ENCODE results near the gene GALNT11. TPM values are rescaled to one million over a fixed set of nuclear protein-coding genes. Genes with fewer than 3 reads are reported as not detected.

GALNT11 gene
- polyA plus RNA-seq, 2 of the 4 experiments (the other 2 are of a cell fraction) = 27.4 to 44.3 TPM

DNA sequence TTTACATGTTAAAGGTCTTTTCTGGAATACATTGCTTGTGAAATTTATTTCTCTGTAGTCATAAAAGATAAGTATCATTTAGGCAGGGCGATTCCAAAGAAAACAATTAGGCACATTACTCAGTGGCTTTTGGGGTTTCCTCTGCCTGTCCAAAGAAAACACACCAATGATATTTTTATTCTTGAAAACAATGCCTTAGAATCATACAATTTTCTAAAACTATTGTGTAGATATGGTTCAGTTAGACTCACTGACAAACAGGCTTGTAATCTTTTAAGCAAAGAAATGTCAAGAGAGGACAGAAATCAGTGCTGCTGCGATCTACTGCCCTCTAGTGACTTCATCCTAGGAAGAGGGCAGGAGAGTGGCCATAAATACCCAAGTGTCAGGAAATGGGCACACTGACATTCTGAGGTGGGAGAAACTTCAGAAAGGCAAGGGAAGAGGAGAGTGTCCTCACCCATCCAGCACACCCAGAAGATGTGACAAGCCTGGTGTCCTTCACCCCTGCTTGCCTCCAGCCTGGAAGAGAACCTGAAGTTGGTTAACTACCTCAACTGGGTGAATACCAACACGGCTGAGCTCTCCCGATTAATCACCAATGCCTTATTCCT is 120.5 kb downstream of the GALNT11 start:
- Histone ChIP-seq H3K4me3 (no peak overlapping the region), H3K4me2 (no peak overlapping the region), H3K9me3 (no peaks in the 10 kb centered on the region), H3K4me1 (no peaks in the 10 kb centered on the region), H3K27ac (no peak overlapping the region)
- POLR2A ChIA-PET = no interaction called here
- ATAC-seq (peak; percentile 92 to 93), DNase-seq (ENCODE audit: low read depth in 1 of 2, low spot score in 1 of 2) (peak; percentile 32 to 52), FAIRE-seq (no peak)
- TF ChIP-seq HDAC2 (IDR thresholded peaks at IDR 0.05) (no peak), NFE2L2 (conservative IDR thresholded peaks at IDR 0.05; ENCODE audit: low read length) (no peak), HEYL (CRISPR knock-in tag; IDR thresholded peaks at IDR 0.05) (no peak), ESRRA (IDR thresholded peaks at IDR 0.05; ENCODE audit: borderline replicate concordance, low read length) (no peak), CHD2 (IDR thresholded peaks at IDR 0.05; ENCODE audit: low read length, partially characterized antibody) (no peak), ZFP36 (IDR thresholded peaks at IDR 0.05; ENCODE audit: borderline replicate concordance, partially characterized antibody) (no peak), SMC3 (IDR thresholded peaks at IDR 0.05) (peak; percentile 48), EHMT2 (IDR thresholded peaks at IDR 0.05; ENCODE audit: low read depth) (no peak), RAD21 (conservative IDR thresholded peaks at IDR 0.05 in 1 of 2, IDR thresholded peaks at IDR 0.05 in 1 of 2) (peak; percentile 57 to 58)
- TF ChIP-seq, protein P1, sequence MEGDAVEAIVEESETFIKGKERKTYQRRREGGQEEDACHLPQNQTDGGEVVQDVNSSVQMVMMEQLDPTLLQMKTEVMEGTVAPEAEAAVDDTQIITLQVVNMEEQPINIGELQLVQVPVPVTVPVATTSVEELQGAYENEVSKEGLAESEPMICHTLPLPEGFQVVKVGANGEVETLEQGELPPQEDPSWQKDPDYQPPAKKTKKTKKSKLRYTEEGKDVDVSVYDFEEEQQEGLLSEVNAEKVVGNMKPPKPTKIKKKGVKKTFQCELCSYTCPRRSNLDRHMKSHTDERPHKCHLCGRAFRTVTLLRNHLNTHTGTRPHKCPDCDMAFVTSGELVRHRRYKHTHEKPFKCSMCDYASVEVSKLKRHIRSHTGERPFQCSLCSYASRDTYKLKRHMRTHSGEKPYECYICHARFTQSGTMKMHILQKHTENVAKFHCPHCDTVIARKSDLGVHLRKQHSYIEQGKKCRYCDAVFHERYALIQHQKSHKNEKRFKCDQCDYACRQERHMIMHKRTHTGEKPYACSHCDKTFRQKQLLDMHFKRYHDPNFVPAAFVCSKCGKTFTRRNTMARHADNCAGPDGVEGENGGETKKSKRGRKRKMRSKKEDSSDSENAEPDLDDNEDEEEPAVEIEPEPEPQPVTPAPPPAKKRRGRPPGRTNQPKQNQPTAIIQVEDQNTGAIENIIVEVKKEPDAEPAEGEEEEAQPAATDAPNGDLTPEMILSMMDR (IDR thresholded peaks at IDR 0.05) = peak; percentile 73
- WGBS (ENCODE audit: missing lambda C conversion rate) = 75% methylated on average over 4 of the region's 4 CpGs
- CTCF ChIA-PET = interaction anchor here (0.8 to 1.4 kb wide), 4 partner anchors 11 to 119 kb away, joined by 3 to 10 read pairs (median 3); no protein-coding TSS in a partner anchor

DNA sequence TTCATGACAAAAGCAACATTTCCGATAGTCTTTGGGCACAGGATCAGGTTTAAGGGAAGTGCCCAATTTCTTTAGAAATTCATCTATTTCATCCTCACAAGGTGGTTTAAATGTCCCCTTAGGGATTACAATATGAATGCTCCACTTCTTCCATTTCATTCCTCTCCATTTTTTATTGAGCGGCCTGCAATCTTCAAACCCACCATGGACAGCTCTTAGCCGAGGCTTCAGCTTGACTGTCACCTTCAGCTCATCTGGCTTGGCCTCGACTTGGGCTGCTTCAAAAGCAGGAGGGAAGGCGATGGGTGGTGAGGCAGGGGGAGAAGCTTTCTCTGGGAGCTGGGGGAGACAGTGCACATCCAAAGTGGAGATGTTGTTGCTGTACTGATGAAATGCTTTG is 123.2 kb downstream of the GALNT11 start:
- DNase-seq (ENCODE audit: low read depth in 1 of 2, low spot score in 1 of 2) (no peak), ATAC-seq (no peak), FAIRE-seq (no peak)
- H3K27ac ChIP-seq = no peak overlapping the region
- no peak overlapping the region for H3K4me2 ChIP-seq
- POLR2A ChIA-PET = no interaction called here
- H3K4me1 ChIP-seq = no peaks in the 10 kb centered on the region
- CTCF ChIA-PET = interaction anchor here (1.3 to 1.6 kb wide), 3 partner anchors 9 to 675 kb away, joined by 3 to 6 read pairs (median 5); no protein-coding TSS in a partner anchor
- no peaks in the 10 kb centered on the region for H3K9me3 ChIP-seq
- H3K4me3 ChIP-seq = no peak overlapping the region
- TF ChIP-seq ZC3H11A (IDR thresholded peaks at IDR 0.05) (no peak), PHF8 (IDR thresholded peaks at IDR 0.05; ENCODE audit: borderline replicate concordance, low read depth) (no peak), FOSL2 (IDR thresholded peaks at IDR 0.05) (no peak), FOSL2 (CRISPR knock-in tag; IDR thresholded peaks at IDR 0.05) (no peak), ESRRA (IDR thresholded peaks at IDR 0.05; ENCODE audit: borderline replicate concordance, low read length) (no peak)
- TF ChIP-seq, protein P2, sequence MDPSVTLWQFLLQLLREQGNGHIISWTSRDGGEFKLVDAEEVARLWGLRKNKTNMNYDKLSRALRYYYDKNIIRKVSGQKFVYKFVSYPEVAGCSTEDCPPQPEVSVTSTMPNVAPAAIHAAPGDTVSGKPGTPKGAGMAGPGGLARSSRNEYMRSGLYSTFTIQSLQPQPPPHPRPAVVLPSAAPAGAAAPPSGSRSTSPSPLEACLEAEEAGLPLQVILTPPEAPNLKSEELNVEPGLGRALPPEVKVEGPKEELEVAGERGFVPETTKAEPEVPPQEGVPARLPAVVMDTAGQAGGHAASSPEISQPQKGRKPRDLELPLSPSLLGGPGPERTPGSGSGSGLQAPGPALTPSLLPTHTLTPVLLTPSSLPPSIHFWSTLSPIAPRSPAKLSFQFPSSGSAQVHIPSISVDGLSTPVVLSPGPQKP (IDR thresholded peaks at IDR 0.05; ENCODE audit: low read depth, low read length) = no peak
- 96% methylated on average over 5 of the region's 5 CpGs for WGBS (ENCODE audit: missing lambda C conversion rate)

DNA sequence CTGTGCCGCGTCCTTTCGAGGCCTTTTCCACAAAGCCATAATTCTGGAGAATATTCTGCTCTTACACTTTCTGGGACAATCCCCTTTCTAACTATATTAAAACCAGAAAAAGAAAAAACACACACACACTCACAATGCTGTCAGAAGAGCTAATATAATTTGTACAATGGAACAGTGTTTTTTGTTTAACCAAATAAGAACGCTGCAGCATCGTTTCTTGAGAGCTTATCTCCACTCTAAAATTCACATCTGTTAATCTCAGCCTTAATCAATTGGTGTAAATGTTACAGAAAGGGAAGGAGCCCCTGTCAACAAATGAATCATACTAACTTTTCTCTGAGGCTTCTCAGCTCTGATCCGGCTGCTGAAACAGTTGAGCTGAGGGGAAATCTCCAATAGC is 123.9 kb downstream of the GALNT11 start:
- DNase-seq (ENCODE audit: low read depth in 1 of 2, low spot score in 1 of 2) = no peak
- no peak for ATAC-seq
- ChIA-PET CTCF (interaction anchor here (1.3 to 1.6 kb wide), 3 partner anchors 8 to 674 kb away, joined by 3 to 6 read pairs (median 5); no protein-coding TSS in a partner anchor), POLR2A (no interaction called here)
- no peak overlapping the region for H3K27ac ChIP-seq
- WGBS (ENCODE audit: missing lambda C conversion rate) = 90% methylated on average over 6 of the region's 6 CpGs
- no peaks in the 10 kb centered on the region for H3K4me1 ChIP-seq
- no peaks in the 10 kb centered on the region for H3K9me3 ChIP-seq
- H3K4me3 ChIP-seq = no peak overlapping the region
- FAIRE-seq = no peak
- no peak overlapping the region for H3K4me2 ChIP-seq
- TF ChIP-seq, protein P3, sequence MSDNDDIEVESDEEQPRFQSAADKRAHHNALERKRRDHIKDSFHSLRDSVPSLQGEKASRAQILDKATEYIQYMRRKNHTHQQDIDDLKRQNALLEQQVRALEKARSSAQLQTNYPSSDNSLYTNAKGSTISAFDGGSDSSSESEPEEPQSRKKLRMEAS (IDR thresholded peaks at IDR 0.05) = no peak
- TF ChIP-seq BHLHE40 (IDR thresholded peaks at IDR 0.05; ENCODE audit: low read depth, low read length) (no peak), PHF8 (IDR thresholded peaks at IDR 0.05; ENCODE audit: borderline replicate concordance, low read depth) (no peak), EHMT2 (IDR thresholded peaks at IDR 0.05; ENCODE audit: low read depth) (no peak), ZNF302 (CRISPR knock-in tag; IDR thresholded peaks at IDR 0.05) (no peak), CEBPB (IDR thresholded peaks at IDR 0.05) (no peak), CBX8 (IDR thresholded peaks at IDR 0.05) (no peak), HOXB5 (CRISPR knock-in tag; IDR thresholded peaks at IDR 0.05) (no peak)
- TF ChIP-seq, protein P2 (IDR thresholded peaks at IDR 0.05; ENCODE audit: low read depth, low read length) = no peak
- TF ChIP-seq, protein P4, sequence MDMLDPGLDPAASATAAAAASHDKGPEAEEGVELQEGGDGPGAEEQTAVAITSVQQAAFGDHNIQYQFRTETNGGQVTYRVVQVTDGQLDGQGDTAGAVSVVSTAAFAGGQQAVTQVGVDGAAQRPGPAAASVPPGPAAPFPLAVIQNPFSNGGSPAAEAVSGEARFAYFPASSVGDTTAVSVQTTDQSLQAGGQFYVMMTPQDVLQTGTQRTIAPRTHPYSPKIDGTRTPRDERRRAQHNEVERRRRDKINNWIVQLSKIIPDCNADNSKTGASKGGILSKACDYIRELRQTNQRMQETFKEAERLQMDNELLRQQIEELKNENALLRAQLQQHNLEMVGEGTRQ (IDR thresholded peaks at IDR 0.05) = no peak
- TF ChIP-seq, protein P1 (IDR thresholded peaks at IDR 0.05) = no peak
- TF ChIP-seq, protein P5, sequence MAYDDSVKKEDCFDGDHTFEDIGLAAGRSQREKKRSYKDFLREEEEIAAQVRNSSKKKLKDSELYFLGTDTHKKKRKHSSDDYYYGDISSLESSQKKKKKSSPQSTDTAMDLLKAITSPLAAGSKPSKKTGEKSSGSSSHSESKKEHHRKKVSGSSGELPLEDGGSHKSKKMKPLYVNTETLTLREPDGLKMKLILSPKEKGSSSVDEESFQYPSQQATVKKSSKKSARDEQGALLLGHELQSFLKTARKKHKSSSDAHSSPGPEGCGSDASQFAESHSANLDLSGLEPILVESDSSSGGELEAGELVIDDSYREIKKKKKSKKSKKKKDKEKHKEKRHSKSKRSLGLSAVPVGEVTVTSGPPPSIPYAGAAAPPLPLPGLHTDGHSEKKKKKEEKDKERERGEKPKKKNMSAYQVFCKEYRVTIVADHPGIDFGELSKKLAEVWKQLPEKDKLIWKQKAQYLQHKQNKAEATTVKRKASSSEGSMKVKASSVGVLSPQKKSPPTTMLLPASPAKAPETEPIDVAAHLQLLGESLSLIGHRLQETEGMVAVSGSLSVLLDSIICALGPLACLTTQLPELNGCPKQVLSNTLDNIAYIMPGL (CRISPR knock-in tag; IDR thresholded peaks at IDR 0.05; ENCODE audit: borderline replicate concordance) = no peak

Measured in A549 (cell line).